GM18868 (cell line): ENCODE data around the gene SPATA45.
A peak's percentile ranks its signal among the peaks of the same experiment; 100 is the strongest.

Experiments
- ATAC-seq: cut with Tn5 transposase; IDR thresholded peaks from one replicate; pipeline ENCODE4 v1.9.1; 2021; ENCODE audit warnings: mild to moderate bottlenecking, moderate library complexity; ENCODE audit not compliant: unreplicated experiment

SPATA45 gene

GRCh38 chr1:212833211-212834207 lies 13.9 kb downstream of the SPATA45 start:
- peak; percentile 68 for ATAC-seq

DNA sequence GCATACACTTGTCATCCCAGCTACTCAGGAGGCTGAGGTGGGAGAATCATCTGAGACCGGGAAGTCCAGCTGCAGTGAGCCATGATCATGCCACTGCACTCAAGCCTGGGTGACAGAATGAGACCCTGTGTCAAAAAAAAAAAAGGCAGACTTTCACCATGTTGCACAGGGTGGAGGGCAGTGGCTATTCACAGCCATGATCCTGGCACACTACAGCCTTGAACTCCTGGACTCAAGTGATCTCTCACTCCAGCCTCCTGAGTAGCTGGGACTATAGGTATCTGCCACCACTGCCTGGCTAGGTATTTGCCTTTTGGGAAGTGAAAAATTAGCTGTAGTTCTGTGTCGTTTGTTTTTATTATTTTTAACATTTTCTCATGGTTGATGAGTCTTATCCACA lies 19.1 kb downstream of the SPATA45 start:
- ATAC-seq, result no peak

DNA sequence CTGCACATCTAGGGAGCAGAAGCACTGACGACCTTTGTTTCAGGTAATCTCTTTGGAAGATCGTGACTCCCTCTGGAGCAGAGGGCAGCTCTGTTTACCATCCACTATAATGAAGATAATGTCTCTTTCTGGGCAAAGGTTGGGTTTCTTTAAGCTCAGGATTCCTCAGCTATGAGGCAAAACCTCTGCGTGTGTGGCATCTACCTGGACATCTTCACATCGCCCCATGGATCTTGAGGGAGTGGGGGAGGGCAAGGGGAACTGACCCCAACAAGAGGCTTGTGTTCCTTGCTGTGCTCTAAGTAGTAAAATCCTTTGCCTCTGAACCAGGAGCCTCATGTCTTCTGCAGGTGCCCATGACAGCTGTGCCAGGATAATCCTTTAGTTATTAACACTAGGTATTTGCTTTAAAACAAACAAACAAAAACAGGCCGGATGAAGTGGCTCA lies 19.6 kb downstream of the SPATA45 start:
- no peak for ATAC-seq

DNA sequence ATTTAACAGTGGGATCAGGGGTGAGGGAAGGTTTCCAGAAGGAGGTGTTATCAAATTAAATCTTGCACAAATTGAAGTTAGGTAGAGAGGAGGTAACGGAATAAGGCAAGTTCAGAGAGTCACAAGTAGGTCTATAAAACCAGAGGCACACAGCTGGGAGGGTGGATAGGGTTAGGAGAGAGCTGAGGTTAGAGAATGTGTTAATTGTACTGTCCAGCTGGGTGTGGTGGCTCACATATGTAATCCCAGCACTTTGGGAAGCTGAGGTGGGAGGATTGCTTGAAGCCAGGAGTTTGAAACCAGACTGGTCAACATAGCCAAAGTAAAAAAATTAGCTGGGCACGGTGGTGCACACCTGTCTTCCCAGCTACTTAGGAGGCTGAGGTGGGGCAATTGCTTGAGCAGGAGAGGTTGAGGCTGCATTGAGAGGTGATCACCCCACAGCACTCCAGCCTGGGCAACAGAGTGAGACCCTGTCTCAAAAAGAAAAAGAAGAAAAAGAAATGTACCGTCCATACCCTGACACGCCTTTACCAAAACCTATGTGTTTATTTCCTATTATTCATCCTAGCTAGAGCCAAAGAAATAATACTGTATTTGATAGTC lies 20.2 kb downstream of the SPATA45 start:
- ATAC-seq, result no peak

DNA sequence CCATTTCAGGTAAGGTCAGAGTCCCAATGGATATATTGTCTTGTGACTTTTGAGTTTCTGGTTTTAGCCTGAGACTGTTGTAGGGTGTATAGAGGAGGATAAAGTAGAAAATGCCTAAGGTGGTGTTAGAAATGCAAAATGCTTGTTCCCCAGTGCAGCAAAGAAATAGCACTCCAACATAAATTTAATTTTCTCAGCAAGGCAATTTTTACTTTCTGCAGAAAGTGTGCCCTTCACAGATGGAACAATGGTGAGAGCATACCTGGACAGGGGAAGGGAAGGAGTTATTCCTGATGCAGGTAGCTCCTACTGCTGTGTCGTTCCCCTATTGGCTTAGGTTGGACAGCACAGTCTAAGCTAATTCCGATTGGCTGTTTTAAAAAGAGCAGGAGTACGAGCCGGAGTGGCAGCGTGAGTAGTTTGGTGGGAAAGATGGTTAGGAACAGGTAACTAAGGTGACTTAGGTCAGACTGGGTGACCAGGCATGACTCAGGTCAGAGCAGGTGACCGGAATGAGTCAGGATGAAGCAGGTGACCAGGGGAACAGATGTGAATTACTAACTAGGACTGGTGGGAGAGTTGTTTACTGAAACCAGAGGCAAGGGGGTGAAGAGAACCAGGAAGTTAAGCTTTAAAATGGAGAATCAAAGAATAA lies 21.5 kb downstream of the SPATA45 start:
- no peak for ATAC-seq

- no peak for ATAC-seq
Observed at GRCh38 chr1:212824201-212824600, 23.2 kb downstream of the SPATA45 start.

- no peak for ATAC-seq
Observed at GRCh38 chr1:212822956-212823355, 24.5 kb downstream of the SPATA45 start.

DNA sequence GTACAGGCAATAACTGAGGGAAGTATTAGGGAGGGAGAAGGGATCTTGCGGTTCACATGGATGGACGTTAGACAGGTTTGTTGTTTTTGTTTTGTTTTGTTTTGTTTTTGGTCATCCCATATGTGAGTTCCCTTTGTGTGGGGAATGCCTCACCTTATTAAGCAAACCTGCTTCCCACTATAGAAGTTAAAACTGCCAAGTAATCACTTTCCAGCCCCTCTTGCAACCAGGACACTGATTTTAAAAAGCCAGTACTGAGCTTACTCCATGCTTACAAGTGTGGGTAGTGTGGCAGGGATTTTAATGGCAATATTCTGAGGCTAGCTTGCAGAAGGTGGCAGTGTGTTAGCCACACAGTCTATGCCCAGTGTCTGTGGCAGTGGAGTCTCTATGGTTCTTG lies 26.5 kb downstream of the SPATA45 start:
- ATAC-seq, result no peak

DNA sequence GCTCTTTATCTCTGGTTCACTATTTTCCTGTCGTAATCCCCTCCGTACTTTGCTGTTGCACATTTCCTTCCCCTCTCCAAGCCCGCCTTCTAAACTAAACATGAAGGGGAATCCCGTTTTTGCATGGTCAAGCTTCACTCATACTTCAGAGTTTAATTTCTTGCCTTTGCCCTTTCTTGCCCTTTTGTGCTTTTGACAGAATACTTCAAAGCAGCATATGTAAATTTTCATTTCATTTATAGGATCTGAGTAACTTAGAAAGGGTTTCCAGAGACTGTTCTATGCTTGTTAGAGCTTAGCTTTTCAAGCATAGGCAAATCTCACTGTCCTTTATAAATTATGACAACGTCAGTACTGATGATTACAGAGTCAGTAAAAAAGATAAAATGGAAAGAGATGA lies 27.7 kb downstream of the SPATA45 start:
- ATAC-seq, result peak; percentile 76

DNA sequence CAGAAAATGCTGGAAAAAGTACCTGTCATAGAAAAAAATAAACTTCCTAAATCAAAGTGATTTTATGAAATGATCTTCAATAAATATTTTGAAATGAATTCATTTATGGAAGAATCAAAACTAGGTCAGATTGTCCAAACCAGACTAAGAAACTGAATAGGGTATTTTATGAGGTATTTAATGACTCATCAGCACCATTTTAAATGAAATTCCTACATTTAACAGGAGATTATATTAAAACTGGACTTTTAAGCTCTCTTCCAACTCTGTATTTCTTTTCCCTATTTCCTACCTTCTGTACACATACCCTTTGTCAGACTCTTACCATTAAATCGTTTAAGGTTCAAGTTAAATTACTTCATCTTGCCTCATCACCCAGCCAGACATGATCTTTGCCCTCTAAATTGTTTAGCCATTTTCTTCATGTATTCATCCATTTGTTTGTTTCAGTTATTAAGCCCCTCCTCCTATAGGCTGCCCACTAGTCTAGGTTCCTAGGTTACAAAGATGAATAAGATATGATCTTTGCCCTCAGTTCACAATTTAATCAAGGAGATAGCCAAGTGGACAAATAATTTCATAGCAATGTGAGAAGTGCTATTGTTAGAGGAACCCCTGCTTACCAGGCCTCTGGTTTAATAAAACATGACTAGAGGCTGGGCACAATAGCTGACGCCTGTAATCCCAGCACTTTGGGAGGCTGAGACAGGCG lies 30.7 kb downstream of the SPATA45 start:
- ATAC-seq, result no peak

DNA sequence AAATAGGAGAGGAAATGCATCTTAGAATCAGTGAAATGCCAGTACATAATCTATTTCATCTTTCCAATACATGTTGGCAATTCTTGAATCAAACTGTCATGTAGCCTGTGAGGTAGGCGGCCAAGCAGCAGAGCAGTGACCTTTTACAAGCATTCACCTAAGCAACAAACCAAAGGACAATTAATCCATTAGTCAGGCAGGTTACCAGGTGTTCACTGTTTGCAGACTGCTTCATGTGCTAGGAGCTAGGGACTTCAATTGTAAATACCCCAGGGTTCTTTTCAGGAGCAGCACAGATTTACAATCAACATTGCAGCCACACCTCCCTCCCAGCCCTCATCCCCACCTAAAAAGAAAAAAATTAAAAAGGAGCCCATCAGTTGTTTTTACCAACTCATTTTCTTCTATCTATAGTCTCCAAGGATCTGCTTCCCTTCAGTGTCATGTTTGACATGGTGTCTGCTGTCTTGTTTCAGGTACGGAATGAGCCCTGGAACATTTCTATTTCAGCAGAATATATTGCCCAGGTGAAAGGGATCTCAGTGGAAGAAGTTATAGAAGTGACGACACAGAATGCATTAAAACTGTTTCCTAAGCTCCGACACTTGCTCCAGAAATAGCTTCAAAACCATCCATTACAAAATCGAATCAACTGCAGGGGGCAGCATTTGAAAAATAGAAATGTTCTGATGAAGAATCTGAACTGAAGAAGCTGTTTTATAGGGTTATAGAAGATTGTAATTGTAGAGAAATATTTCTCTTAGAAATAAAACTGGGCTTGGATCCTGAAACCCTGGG lies 32.7 kb downstream of the SPATA45 start:
- no peak for ATAC-seq

GRCh38 chr1:212805767-212806166 lies 41.7 kb downstream of the SPATA45 start:
- peak; percentile 68 for ATAC-seq

DNA sequence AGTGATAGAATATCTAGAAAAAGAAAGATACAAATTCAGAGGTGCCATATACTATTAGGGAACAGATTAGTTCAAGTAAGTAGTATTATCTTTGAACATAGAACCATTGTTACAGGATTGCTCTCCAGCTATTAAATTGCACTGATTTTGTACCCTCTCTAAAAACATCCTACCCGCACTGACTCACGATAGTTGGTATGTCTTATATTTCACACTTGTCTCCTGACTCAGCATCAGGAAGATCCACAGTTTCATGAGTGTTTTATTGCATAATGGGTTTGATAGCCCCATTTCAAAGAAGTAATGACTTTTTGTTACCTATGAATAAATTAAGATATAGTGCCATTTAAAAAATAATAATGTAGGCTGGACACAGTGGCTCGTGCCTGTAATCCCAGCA lies 49.8 kb downstream of the SPATA45 start:
- ATAC-seq, result no peak

DNA sequence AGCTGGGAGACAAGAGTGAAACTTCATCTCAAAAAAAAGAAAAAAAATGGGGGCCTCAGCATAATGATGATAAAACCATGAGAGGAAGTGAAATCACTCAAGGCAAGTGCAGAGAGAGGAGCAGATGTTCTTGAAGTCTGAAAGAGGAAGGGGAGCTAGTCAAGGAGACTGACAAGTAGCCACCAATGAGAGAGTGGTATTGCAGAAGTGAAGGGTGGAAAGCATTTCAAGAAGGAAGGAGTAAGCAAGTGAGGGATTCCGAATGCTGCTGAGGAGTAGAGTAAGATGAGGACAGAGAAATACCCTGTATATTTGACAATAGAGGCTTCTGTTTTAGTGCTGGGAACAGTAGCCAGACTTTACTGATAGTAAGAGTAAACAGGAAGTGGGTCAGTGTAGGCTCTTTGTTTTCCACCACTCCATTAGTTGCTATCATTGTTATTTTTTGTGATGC lies 52.9 kb downstream of the SPATA45 start:
- peak; percentile 90 for ATAC-seq

DNA sequence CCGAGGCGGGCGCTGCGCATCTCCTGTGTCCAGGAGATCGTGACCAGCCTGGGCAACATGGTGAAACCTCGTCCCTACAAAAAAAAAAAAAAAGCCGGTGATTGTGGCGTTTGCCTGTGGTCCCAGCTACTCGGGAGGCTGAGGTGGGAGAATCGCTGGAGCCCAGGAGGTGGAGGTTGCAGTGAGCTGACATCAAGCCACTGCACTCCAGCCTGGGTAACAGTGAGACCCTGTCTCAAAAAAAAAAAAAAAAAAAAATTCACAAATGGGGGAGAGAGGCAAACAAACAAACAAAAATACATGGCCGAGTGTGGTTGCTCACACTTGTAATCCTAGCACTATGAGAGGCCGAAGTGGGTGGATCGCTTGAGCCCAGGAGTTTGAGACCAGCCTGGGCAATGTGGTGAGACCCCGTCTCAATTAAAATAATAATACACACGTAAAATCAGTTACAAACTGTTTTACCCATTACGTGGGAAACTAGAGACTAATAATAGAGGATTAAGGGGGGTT lies 55.0 kb downstream of the SPATA45 start:
- no peak for ATAC-seq

DNA sequence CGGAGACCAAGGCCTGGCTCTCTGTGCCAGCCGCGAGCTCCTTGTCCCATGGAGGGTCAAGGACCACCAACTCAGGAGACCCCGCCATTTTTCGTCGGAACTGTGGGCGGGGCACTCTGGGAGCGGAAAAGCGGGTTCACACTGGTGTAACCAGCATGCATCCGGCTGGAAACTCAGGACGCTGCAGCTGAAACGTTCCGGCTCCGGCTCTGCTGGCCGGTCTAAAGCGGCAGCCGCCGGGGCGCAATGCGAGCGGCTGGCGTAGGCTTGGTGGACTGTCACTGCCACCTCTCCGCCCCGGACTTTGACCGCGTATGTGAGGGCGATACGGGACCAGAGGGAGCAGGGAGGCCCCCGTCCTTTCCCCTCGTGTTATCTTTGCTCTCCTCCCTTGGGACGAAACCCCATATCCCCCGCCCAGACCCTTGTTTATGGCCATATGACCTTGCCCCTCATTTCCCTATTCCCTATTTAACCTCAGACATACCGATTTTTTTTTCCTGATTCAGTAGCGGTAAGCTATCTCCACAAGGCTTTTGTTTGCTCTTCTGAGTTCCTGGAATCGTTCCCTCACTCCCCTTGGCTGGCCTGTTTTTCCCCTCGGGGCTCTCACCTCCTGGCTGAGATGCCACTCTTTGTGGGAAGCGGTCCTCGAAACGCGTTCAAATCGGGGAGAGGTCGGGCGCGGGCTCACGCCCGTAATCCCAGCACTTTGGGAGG lies 55.6 kb downstream of the SPATA45 start, which contains the start of the genes NSL1 and TATDN3:
Gene NSL1, minus strand, starts transcription at position 102 of the 720 bp plus-strand sequence. Its CDS starts 14 bp downstream, at position 88.
Gene TATDN3, plus strand, starts transcription at position 219 of the 720 bp plus-strand sequence. Its CDS starts 28 bp downstream, at position 247.
- peak; percentile 55 for ATAC-seq

DNA sequence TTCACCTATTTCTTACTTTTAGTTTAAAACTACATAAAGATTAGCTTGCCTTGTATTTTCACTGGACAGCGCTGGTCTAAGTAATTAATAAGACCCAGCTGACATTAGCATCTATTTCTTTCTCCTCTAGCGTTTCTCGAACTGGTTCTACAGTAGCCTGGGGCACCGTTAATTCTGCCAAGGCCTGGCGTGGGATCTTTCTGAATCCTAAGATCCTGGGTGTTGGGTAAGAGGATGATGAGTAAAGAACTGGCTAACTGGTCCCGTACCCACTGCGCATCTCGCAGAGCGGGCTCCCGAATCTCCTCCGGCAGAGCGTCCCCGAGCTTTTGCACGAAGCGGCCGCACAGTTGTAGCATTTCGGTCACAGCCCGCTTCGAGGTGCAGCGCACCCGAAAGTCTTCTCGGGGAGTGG lies 56.2 kb downstream of the SPATA45 start:
- ATAC-seq, result peak; percentile 30

DNA sequence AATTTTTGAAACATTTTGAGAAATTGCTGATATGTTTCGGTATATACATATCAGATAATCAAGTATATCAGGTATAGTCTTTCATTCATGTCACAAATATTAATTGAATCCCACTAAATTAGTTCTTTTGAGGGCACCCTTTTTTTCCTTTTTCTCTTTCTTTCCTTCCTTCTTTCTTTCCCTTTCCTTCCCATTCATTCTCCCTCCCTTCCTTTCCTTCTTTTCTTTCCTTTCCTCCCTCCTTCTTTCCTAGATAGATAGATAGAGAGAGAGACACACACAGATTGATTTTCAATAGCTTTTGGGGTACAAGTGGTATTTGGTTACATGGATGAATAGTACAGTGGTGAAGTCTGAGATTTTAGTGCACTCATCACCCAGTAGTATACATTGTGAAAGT lies 61.6 kb downstream of the SPATA45 start:
- ATAC-seq, result no peak

DNA sequence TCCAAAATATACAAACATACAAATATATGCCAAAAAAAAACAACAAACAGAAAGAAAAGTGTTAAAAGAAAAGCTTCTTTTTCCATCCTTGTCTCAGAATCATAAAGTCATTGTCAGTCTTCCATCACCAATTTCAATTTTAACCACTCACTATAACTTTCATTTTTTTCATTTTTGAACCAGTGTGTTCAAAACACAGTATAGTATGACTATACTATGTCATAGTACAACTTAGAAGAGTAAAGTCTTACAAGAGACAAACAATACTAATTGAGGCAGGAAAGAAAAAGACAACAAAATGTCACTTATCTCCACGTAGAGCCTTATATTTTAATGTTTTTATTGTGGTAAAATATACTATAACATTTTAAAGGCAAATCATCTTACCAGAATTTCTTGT lies 63.5 kb downstream of the SPATA45 start:
- no peak for ATAC-seq
